ENCODE measurements around the gene SGF29. TPM values are rescaled to one million over a fixed set of nuclear protein-coding genes. Genes with fewer than 3 reads are reported as not detected.

The SGF29 gene
- 10 to 100 TPM; 14.2 to 28.3 (median 17.0) TPM for total RNA-seq
- 10 to 100 TPM; 40.2 to 46.6 TPM for polyA plus RNA-seq

DNA sequence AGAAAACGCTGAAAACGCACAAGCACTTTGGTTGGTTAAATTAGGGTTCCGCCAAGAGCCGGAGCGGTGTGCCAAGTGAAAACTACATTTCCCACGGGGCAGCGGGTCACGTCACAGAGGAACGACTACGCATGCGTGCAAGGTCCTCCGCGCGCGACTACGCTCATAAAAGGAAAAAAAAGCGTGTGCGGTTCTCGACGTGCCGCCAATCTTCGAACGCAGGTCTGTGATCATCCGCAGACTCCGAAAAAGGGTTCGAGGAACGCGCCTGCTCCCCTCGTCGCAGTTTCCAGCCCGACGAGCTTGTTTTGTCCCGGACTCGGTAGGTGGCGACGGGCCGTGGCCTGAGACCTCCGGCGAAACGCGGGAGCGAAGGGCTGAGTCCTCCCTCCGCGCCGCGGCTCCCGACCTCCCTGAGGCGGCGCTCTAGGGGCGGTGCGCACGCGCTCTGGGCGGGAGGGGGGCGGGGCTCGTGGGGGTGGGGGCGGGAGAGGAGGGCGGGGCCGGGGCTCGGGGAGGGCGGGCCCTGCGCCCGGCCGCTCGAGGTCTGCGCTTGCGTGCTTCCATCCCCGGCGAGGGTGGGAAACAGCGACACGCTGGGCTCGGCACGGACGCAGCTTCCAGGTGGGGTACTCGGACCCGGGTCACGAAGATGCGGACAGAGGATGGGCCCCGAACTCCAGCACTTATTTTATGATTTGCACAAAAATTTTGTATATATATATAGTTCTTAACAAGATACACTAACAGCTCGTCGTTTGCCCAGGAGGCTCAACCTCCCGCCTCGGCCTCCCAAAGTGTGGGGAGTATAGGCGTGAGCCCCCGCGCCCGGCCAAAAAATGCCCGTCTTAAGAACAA, at the start of gene SGF29:
TSS of gene SGF29 (plus strand) at position 145 of the 858 bp plus-strand sequence. CDS start 27,150 bp downstream, outside the sequence.
- WGBS, 2 donors: 1 to 2% methylated on average over 76 to 84 of the region's 88 CpGs
- Histone ChIP-seq H3K4me3 (peak within 1 kb of the TSS; percentile 20 to 73 (median 50)), H3K4me1 (peaks cover 0 to 5% (median 3%) of the 10 kb centered on the region in 3 donors), H3K27ac (peak within 1 kb of the TSS; percentile 81 to 99 (median 96)), H3K27me3 (no peaks in the 10 kb centered on the region), H3K36me3 (no peaks in the 10 kb centered on the region), H3K9me3 (no peaks in the 10 kb centered on the region)
- intact Hi-C loops (cut with DNase I): no loop called here
- peak; percentile 94 to 97 (median 94) for ATAC-seq
- TF ChIP-seq, protein P1, sequence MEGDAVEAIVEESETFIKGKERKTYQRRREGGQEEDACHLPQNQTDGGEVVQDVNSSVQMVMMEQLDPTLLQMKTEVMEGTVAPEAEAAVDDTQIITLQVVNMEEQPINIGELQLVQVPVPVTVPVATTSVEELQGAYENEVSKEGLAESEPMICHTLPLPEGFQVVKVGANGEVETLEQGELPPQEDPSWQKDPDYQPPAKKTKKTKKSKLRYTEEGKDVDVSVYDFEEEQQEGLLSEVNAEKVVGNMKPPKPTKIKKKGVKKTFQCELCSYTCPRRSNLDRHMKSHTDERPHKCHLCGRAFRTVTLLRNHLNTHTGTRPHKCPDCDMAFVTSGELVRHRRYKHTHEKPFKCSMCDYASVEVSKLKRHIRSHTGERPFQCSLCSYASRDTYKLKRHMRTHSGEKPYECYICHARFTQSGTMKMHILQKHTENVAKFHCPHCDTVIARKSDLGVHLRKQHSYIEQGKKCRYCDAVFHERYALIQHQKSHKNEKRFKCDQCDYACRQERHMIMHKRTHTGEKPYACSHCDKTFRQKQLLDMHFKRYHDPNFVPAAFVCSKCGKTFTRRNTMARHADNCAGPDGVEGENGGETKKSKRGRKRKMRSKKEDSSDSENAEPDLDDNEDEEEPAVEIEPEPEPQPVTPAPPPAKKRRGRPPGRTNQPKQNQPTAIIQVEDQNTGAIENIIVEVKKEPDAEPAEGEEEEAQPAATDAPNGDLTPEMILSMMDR (IDR thresholded peaks at IDR 0.05): peak in 1 of 4 donors; percentile 11
- no peak for FAIRE-seq
- DNase-seq: peak; percentile 89 to 96 (median 94)

DNA sequence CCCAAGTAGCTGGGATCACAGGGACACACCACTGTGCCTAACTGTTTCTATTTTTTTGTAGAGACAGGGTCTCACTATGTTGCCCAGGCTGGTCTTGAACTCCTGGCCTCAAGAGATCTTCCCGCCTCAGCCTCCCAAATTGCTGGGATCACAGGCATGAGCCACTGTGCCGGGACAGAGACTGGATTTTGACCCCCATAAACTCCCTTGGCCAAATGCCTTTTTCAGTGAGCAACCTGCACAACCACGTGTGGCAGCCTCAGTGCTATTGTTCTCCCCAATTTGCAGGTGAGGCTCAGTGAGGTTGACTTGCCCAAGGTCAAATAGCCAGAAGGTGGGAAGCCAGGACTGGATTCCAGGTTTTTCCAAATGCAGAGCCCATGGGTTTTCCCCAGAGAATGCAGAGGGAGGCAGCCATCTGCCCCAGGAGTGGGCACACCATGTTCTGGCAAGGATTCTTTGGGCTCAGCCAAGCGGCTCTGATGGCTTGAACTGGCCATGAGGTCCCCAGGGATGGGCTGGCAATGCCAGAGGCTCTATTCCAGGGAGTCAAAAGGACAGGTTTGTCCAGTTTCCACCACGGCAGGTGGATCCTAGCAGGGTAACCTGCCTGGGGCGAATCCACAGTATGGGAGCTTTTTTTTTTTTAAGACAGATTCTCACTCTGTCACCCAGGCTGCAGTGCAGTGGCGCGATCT, 48.9 kb upstream of the SGF29 start:
- WGBS, 2 donors: 52 to 56% methylated on average over 8 of the region's 8 CpGs
- Histone ChIP-seq H3K27me3 (no peaks in the 10 kb centered on the region), H3K36me3 (no peaks in the 10 kb centered on the region), H3K9me3 (no peaks in the 10 kb centered on the region), H3K4me3 (no peak overlapping the region), H3K4me1 (no peaks in the 10 kb centered on the region), H3K27ac (no peak overlapping the region)
- intact Hi-C loops (cut with DNase I): no loop called here
- no peak for FAIRE-seq
- no peak for DNase-seq
- TF ChIP-seq, protein P1 (IDR thresholded peaks at IDR 0.05): no peak
- ATAC-seq: peak in 2 of 4 donors; percentile 21 to 45

DNA sequence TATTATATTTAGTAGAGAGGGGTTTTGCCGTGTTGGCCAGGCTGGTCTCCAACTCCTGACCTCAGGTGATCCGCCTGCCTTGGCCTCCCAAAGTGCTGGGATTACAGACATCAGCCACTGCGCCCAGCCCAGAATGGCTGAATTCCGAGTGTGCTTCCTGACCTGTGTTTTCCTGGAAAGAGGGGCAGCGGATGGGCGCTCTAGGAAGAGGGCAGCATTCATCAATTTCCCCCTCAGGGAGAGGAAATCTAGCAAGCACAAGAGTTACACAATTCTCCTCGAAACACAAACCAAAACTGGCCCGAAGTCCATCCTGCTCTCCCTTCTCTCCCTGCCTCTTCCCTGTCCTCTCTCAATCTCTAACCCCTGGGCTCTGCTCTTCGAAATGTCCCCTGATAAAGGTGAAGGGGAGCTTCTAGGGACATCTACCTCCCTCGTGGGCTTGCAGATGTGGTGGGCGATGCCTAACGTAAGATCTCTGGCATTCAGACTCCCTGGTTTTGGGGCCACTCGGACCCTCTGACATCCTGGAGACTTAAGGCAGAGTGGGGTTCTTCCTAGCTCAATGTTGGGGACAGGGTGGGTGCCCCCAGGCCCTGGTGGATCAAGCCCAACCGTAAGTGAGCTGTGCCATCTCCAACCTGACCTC, 48.1 kb upstream of the SGF29 start:
- H3K4me3 ChIP-seq: no peak overlapping the region
- TF ChIP-seq, protein P1 (IDR thresholded peaks at IDR 0.05): no peak
- no peaks in the 10 kb centered on the region for H3K9me3 ChIP-seq
- DNase-seq (no peak), FAIRE-seq (no peak), ATAC-seq (no peak)
- H3K27me3 ChIP-seq: no peaks in the 10 kb centered on the region
- no peak overlapping the region for H3K27ac ChIP-seq
- H3K4me1 ChIP-seq: no peaks in the 10 kb centered on the region
- H3K36me3 ChIP-seq: no peaks in the 10 kb centered on the region
- intact Hi-C loops (cut with DNase I): no loop called here
- 80 to 81% methylated on average over 14 of the region's 14 CpGs for WGBS, 2 donors

DNA sequence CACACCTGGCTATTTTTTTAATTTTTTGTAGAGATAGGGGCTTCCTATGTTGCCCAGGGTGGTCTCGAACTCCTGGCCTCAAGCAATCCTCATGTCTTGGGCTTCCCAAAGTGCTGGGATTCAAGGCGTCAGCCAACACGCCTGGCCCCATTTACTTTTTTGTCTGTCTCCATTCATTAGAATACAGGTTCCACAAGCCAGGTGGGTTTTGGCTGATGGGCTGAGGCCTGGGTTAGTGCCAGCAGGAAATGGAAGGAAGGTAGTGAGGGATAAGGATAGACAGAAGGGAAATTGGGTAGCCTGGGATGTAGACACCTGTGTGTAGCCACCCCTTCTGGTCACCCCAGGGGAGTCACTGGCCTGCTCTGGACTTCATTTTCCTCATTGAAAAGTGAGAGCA, 42.7 kb upstream of the SGF29 start:
- FAIRE-seq: no peak
- TF ChIP-seq, protein P1 (IDR thresholded peaks at IDR 0.05): no peak
- no peaks in the 10 kb centered on the region for H3K4me1 ChIP-seq
- H3K9me3 ChIP-seq: no peaks in the 10 kb centered on the region
- no peak overlapping the region for H3K4me3 ChIP-seq
- no peak for DNase-seq
- intact Hi-C loops (cut with DNase I): no loop called here
- no peak for ATAC-seq
- no peak overlapping the region for H3K27ac ChIP-seq
- no peaks in the 10 kb centered on the region for H3K36me3 ChIP-seq
- WGBS, 2 donors: 79 to 86% methylated on average over 3 of the region's 3 CpGs
- no peaks in the 10 kb centered on the region for H3K27me3 ChIP-seq

All from pancreas (tissue), 10 donors.